Astrocyte (in vitro differentiated cells and primary cell): ENCODE measurements around the gene LMAN2L.

Experiments used
- EZH2 ChIP-seq: IDR thresholded peaks from 2 replicates; pipeline ENCODE4 v1.6.1; 2012; ENCODE audit warnings: mild to moderate bottlenecking, low read length, inconsistent platforms; ENCODE audit not compliant: insufficient read depth
- TF ChIP-seq, protein P1 (sequence below): IDR thresholded peaks from 2 replicates; pipeline ENCODE4 v1.5.1; 2011; ENCODE audit warnings: low read depth, mild to moderate bottlenecking, inconsistent platforms, low read length, moderate library complexity; ENCODE audit not compliant: insufficient read depth

GRCh38 chr2:96689431-96689991 lies 50.4 kb downstream of the LMAN2L start:
- TF ChIP-seq, protein P1, sequence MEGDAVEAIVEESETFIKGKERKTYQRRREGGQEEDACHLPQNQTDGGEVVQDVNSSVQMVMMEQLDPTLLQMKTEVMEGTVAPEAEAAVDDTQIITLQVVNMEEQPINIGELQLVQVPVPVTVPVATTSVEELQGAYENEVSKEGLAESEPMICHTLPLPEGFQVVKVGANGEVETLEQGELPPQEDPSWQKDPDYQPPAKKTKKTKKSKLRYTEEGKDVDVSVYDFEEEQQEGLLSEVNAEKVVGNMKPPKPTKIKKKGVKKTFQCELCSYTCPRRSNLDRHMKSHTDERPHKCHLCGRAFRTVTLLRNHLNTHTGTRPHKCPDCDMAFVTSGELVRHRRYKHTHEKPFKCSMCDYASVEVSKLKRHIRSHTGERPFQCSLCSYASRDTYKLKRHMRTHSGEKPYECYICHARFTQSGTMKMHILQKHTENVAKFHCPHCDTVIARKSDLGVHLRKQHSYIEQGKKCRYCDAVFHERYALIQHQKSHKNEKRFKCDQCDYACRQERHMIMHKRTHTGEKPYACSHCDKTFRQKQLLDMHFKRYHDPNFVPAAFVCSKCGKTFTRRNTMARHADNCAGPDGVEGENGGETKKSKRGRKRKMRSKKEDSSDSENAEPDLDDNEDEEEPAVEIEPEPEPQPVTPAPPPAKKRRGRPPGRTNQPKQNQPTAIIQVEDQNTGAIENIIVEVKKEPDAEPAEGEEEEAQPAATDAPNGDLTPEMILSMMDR: no peak
- no peak for TF ChIP-seq EZH2
